GM23248 (cell line): ENCODE results near the gene FOXR1.

ENCODE experiments used
- EZH2 ChIP-seq: fragments of 200-600 bp; sonication (generic); IDR thresholded peaks from 2 replicates; pipeline ENCODE4 v1.6.1; 2018; ENCODE audit warnings: antibody characterized with exemption, mild to moderate bottlenecking; ENCODE audit not compliant: insufficient read depth, poor library complexity, severe bottlenecking
- EZH2phosphoT487 ChIP-seq: fragments of 200-600 bp; sonication (generic); IDR thresholded peaks from 2 replicates; pipeline ENCODE4 v1.6.1; 2018; ENCODE audit warnings: antibody characterized with exemption, moderate library complexity, mild to moderate bottlenecking, low read depth; ENCODE audit not compliant: insufficient read depth

DNA sequence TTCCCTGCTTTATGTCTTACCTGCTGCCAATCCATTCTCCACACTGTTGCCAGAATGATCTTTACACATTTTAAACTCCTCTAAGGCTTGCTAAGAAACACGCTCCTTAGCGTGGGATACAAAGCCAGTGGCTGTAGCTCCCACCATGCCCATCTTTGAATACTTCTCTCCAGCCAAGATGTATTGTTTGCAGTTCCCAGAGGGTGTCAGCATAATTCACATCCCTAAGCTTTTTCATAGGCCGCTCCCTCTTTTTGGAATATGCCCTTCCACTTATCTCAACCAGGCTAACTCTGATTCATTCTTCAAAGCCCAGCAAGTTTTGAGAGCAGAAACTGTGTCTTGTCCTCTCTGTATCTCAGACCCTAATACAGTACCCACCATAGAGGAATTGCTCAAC lies 23.6 kb upstream of the FOXR1 start:
- TF ChIP-seq EZH2phosphoT487, result no peak
- no peak for TF ChIP-seq EZH2
